Measurements from ENCODE around the gene STC2. TPM values are rescaled to one million over a fixed set of nuclear protein-coding genes. Genes with fewer than 3 reads are reported as not detected.

Gene STC2
- total and polyA plus RNA-seq, 2 of the 8 experiments (the other 6 are each of a cell fraction or from before 2014, with no cell fraction given), result 26.4 to 53.1 TPM

GRCh38 chr5:173327948-173328843 lies at the start of gene STC2 (continued):
- TF ChIP-seq SP1 (IDR thresholded peaks at IDR 0.05; ENCODE audit: low read depth, low read length) (0 out of 2 replicates have a peak, but pooled peaks have one; percentile 31), CHD2 (IDR thresholded peaks at IDR 0.05; ENCODE audit: low read length) (peak; percentile 8; the same call in 1 of the 2 replicates), BCL11A (IDR thresholded peaks at IDR 0.05; ENCODE audit: low read depth in 2 of 2, low read length in 2 of 2) (no peak), CREB1 (IDR thresholded peaks at IDR 0.05) (no peak), POU5F1 (IDR thresholded peaks at IDR 0.05; ENCODE audit: low read depth, low read length) (no peak), RFX5 (IDR thresholded peaks at IDR 0.05; ENCODE audit: borderline replicate concordance, low read depth, low read length) (no peak), E2F6 (IDR thresholded peaks at IDR 0.05) (peak; percentile 12; the same call in 1 of the 2 replicates), YY1 (IDR thresholded peaks at IDR 0.05; ENCODE audit: low read depth, low read length) (peak; percentile 67), RXRA (IDR thresholded peaks at IDR 0.05; ENCODE audit: insufficient read depth, low read depth, low read length) (no peak)
- TF ChIP-seq, protein P1, sequence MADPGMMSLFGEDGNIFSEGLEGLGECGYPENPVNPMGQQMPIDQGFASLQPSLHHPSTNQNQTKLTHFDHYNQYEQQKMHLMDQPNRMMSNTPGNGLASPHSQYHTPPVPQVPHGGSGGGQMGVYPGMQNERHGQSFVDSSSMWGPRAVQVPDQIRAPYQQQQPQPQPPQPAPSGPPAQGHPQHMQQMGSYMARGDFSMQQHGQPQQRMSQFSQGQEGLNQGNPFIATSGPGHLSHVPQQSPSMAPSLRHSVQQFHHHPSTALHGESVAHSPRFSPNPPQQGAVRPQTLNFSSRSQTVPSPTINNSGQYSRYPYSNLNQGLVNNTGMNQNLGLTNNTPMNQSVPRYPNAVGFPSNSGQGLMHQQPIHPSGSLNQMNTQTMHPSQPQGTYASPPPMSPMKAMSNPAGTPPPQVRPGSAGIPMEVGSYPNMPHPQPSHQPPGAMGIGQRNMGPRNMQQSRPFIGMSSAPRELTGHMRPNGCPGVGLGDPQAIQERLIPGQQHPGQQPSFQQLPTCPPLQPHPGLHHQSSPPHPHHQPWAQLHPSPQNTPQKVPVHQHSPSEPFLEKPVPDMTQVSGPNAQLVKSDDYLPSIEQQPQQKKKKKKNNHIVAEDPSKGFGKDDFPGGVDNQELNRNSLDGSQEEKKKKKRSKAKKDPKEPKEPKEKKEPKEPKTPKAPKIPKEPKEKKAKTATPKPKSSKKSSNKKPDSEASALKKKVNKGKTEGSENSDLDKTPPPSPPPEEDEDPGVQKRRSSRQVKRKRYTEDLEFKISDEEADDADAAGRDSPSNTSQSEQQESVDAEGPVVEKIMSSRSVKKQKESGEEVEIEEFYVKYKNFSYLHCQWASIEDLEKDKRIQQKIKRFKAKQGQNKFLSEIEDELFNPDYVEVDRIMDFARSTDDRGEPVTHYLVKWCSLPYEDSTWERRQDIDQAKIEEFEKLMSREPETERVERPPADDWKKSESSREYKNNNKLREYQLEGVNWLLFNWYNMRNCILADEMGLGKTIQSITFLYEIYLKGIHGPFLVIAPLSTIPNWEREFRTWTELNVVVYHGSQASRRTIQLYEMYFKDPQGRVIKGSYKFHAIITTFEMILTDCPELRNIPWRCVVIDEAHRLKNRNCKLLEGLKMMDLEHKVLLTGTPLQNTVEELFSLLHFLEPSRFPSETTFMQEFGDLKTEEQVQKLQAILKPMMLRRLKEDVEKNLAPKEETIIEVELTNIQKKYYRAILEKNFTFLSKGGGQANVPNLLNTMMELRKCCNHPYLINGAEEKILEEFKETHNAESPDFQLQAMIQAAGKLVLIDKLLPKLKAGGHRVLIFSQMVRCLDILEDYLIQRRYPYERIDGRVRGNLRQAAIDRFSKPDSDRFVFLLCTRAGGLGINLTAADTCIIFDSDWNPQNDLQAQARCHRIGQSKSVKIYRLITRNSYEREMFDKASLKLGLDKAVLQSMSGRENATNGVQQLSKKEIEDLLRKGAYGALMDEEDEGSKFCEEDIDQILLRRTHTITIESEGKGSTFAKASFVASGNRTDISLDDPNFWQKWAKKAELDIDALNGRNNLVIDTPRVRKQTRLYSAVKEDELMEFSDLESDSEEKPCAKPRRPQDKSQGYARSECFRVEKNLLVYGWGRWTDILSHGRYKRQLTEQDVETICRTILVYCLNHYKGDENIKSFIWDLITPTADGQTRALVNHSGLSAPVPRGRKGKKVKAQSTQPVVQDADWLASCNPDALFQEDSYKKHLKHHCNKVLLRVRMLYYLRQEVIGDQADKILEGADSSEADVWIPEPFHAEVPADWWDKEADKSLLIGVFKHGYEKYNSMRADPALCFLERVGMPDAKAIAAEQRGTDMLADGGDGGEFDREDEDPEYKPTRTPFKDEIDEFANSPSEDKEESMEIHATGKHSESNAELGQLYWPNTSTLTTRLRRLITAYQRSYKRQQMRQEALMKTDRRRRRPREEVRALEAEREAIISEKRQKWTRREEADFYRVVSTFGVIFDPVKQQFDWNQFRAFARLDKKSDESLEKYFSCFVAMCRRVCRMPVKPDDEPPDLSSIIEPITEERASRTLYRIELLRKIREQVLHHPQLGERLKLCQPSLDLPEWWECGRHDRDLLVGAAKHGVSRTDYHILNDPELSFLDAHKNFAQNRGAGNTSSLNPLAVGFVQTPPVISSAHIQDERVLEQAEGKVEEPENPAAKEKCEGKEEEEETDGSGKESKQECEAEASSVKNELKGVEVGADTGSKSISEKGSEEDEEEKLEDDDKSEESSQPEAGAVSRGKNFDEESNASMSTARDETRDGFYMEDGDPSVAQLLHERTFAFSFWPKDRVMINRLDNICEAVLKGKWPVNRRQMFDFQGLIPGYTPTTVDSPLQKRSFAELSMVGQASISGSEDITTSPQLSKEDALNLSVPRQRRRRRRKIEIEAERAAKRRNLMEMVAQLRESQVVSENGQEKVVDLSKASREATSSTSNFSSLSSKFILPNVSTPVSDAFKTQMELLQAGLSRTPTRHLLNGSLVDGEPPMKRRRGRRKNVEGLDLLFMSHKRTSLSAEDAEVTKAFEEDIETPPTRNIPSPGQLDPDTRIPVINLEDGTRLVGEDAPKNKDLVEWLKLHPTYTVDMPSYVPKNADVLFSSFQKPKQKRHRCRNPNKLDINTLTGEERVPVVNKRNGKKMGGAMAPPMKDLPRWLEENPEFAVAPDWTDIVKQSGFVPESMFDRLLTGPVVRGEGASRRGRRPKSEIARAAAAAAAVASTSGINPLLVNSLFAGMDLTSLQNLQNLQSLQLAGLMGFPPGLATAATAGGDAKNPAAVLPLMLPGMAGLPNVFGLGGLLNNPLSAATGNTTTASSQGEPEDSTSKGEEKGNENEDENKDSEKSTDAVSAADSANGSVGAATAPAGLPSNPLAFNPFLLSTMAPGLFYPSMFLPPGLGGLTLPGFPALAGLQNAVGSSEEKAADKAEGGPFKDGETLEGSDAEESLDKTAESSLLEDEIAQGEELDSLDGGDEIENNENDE (IDR thresholded peaks at IDR 0.05; ENCODE audit: insufficient replicate concordance, low read length), result no peak
